GM11168 (cell line): Measurements from ENCODE around the gene TMEM150B.

ENCODE experiments used
- in situ Hi-C: fragments of 300-500 bp; cut with MboI; formaldehyde crosslinking; loops from one replicate; pipeline ENCODE4 v1.12.0; 2022; ENCODE audit warnings: low sequenced_read_pairs; ENCODE audit not compliant: unreplicated experiment

Gene TMEM150B

DNA sequence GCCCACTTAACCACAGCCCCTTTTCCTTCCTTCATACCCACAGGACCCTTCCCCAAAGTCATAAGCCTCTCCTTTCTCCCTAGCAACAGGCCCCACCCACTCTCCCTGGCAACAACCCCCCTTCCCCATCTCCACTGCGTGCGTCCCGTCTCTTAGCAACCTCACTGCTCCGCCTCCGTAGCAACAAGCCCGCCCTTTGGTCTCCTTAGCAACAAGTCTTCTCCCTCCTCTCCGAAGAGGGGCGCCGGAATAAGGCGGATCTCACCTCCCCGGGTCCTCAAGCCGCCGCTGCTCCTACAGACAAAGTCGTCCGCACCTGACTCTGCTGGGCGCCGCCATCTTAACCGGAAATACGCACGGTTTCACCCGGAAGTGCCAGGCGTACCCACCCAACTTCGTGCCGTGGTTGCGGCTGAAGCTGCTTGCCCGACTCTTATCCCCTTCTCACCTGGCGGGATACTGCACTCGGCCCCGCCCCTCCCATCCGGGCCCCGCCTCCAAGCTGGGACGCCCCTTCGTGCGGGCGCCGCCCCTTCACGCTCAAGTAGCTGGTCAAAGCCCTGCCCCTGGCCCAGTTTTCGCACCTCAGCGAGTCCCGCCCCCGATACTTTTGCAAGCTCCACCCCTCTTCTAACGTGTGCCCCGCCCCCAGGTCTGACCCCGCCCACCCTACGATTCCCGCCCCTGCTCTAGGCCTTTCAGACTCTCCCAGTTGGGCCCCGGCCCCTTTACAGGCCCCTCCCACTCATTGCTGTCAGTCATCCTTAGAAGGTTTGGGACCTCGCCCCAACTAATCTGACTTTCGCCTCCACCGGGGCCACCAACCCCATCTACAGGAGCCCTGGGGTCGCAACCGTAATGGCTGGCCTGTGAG is 45.1 kb downstream of the TMEM150B start, which contains the start of gene HSPBP1:
HSPBP1 (minus strand) TSS at position 341 of the 874 bp plus-strand sequence. CDS start 502 bp downstream, outside the sequence.
- in situ Hi-C loops = no loop called here

DNA sequence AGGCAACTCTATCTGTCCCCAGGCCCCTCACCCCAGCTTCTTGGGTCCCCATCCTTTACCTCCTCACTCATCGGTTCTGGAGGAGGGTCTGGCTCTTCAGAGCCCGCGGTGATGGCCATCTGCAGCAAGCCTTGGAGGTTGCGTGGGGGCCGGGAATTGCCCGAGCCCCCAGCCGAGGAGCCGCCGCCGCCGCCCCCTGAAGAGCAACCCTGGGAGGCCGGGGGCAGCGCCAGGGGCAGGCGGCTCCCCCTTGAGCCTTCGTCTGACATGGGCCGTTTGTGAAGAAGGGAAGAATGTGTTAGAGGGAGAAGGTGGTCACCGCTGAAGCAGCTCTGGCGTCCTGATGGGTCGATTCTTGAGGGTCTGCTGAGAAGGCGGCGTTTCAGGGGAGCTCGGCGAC is 45.8 kb downstream of the TMEM150B start:
- in situ Hi-C loops = no loop called here

DNA sequence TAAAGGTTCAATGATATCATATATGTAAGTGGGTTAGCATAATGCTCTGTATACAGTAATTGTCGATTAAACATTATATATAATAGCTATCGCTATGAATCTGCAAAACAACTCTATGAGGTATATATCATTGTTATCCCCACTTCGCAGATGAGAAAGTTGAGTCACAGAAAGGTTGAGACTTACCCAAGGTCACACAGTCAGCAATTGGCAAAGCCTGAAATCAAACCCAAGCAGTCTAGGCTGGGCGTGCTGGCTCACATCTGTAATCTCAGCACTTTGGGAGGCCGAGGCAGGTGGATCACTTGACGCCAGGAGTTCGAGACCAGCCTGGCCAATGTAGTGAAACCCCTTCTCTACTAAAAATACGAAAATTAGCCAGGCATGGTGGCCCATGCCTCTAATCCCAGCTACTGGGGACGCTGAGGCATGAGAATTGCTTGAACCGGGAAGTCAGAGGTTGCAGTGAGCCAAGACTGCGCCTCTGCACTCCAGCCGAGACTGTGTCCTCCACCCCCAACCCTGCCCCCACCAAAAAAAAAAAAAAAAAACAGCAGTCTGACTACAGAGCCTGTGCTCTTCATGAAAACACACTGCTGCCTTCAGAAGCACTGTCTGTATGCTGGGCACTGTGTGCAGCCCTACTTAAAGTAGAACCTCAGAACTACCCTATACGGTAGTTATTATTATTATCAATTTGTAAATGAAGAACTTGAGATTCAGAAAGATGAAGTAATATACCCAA is 46.6 kb downstream of the TMEM150B start:
- in situ Hi-C loops = no loop called here

DNA sequence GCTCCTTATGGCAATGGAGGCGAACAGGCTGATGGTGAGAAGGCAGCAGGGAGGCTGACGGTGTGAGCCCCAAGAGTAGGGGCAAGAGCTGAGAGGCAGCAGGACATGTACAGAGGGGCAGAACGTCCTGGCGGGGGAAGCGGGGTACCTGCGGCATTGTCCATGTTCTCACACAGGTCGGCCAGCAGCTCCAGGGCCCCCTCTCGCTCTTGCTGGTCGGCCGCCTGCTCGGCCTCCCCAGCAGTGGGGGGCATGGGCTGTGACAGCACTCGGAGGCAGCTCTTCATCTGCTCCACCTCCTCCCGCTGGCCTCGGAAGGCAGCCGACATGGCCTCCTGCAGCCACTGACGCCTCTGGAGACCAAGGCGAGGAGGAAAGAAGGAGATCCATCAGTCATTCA is 47.6 kb downstream of the TMEM150B start:
- in situ Hi-C loops = no loop called here

DNA sequence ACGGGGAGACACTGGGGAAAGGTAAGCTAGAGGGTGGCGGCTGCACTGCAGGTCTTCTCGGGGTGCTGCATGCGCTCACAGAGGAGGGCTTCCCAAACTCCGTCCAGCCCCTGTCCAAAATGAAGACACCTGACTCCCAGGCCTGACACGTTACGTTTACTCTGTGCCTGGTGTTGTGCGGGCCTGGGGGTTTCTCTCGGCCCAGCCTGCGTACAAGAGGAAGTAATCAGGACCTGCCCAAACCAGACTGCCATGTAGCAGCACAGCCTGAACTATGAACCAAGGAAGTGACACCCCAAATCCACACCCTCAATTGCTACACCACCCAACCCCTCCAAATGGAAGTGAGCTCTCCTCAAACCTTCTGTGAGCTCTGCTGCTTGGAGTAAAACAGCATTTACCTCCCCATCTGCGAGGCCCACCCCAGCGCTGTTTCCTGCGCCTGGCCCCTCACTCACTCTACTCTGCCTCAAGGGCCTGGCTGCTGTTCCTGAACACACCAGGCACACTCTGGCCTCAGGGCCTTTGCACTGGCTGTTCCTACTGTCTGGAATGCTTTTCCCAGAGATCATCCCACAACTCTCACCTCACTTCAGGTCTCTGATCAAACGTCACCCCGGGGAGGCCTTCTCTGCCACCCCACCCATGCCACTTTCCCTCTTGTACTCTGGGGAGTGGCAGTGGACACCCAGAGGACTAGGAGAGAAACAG is 48.3 kb downstream of the TMEM150B start:
- in situ Hi-C loops = no loop called here

DNA sequence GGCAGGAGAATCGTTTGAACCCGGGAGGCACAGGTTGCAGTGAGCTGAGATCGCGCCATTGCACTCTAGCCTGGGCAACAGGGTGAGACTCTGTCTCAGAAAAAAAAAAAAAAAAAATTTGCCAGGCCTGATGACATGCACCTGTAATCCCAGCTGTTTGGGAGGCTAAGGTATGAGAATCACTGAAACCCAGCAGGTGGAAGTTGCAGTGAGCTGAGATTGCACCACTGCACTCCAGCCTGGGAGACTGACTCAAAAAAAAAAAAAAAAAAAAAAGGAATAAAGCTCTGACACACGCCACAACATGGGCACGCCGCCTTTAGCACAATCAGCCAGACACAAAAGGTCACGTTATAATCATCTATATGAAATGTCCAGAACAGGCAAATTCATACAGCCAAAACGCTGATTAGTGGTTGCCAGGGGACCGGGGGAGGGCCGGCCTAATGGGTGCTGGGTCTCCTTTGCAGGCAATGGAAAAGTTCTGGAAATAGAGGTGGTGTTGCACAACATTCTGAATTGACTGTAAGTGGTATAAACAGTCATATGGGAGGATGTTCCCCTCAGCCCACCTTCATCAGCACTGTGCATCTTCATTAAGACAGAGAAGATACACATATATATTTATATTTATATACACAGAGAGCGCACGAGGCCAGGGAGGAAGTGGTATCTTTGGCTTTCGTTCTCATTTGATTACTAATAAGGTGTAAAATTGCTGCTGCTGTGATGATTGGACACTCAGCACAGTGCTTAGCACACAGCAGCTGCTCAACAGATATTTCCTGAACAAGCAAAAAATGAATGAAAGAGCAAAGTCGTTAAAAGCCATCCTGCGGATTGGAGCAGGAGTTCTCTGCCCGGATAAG is 49.1 kb downstream of the TMEM150B start:
- in situ Hi-C loops = no loop called here

DNA sequence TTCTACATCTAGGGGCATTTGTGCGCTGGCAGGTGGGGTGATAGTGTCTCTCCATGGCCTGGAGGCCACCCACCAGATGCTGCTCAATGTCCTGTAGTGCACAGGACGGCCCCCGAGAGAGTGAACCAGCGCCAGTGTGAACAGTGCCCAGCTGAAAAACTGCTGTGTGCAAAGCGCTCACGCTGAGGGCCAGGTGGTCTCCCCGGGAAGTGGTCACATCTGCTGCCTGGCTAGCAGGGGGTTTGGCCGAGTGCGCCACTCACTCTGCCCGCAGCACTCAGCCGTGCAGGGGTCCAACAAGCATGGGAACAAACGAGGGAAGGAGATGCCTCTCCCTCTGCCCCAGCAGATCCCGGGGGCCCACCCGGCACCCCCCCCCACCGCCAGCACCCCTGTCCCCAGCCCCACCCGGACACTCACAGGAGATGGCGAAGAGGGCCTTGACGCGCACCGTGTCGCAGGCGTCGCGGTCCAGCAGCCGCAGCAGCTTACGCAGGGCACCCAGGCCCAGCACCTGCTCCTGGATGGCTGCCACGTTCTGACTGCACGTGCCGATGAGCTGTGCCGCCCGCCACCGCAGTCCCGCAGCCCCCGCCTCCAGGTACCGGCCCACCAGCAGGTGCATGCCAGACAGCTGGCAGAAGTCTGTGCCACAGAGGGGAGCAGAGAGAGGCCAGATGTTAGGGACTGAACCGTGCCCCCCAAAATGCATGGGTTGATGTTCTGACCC is 51.0 kb downstream of the TMEM150B start:
- in situ Hi-C loops = no loop called here

DNA sequence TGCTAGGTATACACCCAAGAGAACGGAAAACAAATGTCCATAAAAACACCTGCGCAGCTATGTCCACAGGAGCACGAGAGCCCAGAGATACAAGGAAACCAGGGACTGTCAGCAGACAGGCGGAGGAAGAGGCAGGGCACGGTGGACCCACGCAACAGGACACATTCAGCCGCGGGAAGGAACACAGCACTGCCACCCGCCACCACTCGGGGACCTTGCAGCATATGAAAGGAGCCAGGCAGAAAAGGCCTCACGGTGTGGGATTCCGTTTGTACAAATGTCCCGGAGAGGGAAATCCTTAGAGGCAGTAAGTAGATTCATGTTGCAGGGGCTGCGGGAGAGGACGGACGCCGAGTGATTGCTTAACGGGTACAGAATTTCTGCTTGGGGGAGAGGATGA is 53.0 kb downstream of the TMEM150B start:
- in situ Hi-C loops = no loop called here

DNA sequence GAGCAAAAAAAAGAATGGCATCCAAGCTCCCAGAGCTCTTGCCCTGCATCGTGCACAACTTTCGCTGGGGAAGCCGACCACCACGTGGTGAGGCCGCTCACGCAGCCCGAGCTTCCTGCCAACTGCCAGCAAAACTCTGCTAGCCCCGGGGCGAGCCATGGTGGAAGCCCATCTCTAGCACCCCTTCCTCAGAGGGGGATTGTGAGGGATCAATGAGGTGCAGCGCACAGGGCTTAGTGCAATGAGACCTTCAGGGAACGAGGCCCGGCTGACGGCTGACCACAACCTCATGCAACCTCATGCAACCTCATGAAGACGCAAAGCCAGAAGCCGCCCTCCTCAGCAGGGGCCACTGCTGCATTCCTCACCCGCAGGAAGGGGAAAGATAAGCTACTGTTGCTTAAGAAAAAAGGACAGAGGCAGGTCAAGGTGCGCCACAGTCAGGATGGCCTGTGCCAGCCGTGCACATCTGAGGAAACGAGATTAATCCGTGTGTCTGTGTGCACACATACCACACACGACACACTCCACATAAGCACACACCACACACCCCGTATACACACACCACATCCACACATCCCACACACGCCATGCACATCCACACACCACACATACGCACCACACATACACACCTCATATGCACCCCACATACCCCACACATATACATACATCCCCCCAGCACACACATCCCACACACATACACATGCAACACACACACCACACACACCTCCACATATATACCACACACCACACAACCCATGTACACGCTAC is 54.8 kb downstream of the TMEM150B start:
- in situ Hi-C loops = no loop called here

DNA sequence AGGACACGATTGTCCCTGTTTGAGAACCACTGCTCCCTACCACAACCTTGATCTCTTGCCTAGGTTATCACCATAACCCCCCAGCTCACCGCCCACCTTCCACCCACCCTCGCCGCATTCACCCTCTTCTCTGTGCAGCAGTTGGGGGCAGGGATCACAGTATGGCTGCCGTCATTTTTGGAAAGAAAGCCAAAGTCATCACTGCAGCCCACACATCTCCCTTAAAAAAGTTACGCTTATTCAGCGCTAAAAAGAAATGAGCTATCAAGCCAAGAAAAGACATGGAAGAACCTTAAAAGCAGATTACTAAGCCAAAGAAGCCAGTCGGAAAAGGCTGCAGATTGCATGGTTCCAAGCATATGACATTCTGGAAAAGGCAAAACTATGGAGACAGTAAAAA is 55.8 kb downstream of the TMEM150B start:
- in situ Hi-C loops = no loop called here

DNA sequence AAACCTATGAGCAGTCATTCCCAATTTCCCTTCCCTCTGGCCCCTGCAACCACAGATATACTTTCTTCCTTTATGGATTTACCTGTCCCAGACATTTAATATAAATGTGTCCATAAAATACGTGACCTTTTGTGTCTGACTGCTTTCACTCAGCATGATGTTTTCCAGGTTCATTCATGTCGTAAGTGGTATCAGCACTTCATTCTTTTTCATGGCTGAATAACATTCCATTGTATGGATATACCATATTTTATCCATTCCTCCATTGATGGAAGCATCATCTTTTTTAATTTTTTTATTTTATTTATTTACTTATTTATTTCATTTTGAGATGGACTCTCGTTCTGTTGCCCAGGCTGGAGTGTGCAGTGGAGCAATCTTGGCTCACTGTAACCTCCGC is 58.3 kb downstream of the TMEM150B start:
- in situ Hi-C loops = no loop called here

DNA sequence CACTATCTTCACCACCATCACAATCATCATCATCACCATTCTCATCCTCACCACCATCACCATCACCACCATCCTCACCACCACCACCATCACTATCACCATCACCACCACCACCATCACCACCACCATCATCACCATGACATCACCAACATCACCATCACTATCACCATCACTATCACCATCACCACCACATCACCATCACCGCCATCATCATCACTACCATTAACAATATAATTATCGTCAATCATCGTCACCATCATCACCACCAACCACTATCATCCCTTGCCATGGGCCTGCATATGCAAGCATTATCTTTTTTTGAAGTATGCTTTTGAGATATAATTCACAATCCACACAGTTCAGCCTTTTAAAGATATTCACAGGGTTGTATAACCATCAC is 58.7 kb downstream of the TMEM150B start:
- in situ Hi-C loops = no loop called here

DNA sequence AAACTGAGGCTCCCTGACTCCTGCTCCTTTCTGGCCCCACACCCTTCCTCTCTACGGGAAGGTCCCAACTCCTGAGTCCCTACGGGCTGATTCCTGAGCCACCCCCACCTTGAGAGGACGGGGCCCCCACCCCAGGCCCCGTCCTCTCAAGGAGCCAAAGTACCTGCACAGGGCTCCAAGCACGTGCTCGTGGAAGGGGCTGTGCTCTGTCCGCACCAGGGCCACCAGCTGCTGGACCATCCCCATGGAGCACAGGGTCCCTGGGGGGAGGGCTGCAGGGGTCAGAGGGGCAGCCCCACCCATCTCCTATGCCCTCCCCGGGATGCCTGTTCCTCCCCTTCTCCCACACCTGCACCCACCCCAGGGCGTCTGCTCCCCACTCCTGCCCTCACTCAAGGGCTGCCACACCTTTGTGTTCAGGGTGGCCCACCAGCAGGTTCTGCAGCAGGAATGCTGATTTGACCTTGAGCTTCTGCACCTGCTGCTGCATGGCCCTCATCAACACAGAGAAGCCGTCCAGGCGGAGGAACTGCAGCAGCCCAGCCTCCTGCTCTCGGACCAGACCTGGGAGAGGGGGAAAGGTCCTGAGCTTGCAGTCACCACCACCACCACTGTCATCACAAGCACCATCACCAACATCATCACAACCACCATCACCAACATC is 59.3 kb downstream of the TMEM150B start:
- in situ Hi-C loops = no loop called here

DNA sequence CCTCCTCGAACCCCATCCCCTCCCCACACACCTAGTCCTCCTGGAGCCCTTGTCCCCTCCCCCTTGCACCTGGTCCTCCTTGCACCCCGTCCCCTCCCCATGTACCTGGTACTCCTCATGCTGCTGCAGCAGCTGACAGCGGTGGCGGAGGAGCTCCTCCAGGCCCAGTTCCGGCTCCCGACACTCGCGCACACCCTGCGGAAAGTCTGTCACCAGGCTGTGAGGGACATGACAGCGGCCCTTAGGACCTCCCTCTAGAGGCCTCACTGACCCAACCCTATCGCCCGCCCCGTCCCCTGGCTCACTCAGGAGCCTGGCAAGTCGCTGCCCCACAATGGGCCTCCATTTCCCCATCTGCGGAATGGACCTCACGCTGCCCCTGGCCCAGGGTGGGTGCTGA is 60.0 kb downstream of the TMEM150B start:
- in situ Hi-C loops = no loop called here

DNA sequence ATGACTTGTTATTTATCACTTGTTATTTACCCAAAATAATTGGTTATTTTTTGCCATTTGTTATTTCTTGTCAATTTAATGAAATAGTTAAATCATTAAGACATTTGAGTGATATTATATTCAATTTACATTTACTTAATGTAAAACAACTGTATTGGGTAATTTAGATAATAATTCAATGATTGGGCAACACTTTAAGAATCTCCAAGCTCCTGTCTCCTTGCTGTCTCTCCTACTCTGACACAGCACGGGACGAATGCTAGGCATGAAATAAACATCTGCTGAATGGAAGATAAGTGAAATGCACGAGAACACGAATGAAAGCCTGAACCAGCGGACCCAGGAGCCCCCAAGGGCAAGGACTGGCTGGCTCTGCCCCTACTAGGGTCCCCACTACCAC is 60.6 kb downstream of the TMEM150B start:
- in situ Hi-C loops = no loop called here
